K562 (cell line): ENCODE results near the gene TAS1R3. TPM values are rescaled to one million over a fixed set of nuclear protein-coding genes. Genes with fewer than 3 reads are reported as not detected.

Experiments
- ATAC-seq: fragments of 200-7000 bp; cut with Tn5 transposase; 3 replicates; pipeline ENCODE4 v1.9.1; 2020; ENCODE audit warnings: moderate library complexity
- BruUV-seq: library from RNA; stranded (reverse); fragments of 400-500 nt; replicated peaks from 2 replicates; lab custom pipeline; 2021; lab: Mats Ljungman, UMichigan
- CTCF ChIA-PET: fragments of 300-600 bp; formaldehyde crosslinking; extraction: SDS; loops from one replicate; lab custom pipeline; 2021; ENCODE audit warnings: low intra/inter-chr PET ratio; lab: Yijun Ruan, JAX
- POLR2A ChIA-PET: fragments of 300-600, 350-650 bp; sonication (Branson Sonifier 250); formaldehyde crosslinking; extraction: SDS; loops from one replicate; lab custom pipeline; 2021; ENCODE audit warnings: antibody characterized with exemption, inconsistent platforms; lab: Yijun Ruan, JAX
- DNase-seq, 4 experiments: peaks; one replicate each; pipeline versions ENCODE4 v3.0.0 to v3.0.0-alpha.2; 2011 to 2018; ENCODE audit warnings: low spot score in 3 of 4, mixed read lengths in 3 of 4; ENCODE audit errors: extremely low read depth in 1 of 4
- FAIRE-seq: peaks from 2 replicates; lab custom pipeline; 2011; peaks lifted over from hg19 to GRCh38; lab: Jason Lieb, UNC
- H2AFZ ChIP-seq: 2 replicates; pipeline ENCODE4 v1.6.0; 2011; ENCODE audit warnings: low read depth, low read length, control low read depth, inconsistent platforms
- H3K27ac ChIP-seq: fragments of 200-600 bp; 3 replicates; pipeline ENCODE4 v1.8.0; 2011; ENCODE audit warnings: low read depth, mild to moderate bottlenecking, control low read depth, inconsistent platforms, low read length, moderate library complexity, mixed read lengths; ENCODE audit errors: extremely low read depth
- H3K27me3 ChIP-seq, 2 experiments: fragments of 300-600 bp in 1 of 2; 2 replicates in 1 of 2; 3 replicates in 1 of 2; pipeline versions ENCODE4 v1.6.0 to v1.8.0; 2011; ENCODE audit warnings: inconsistent platforms in 2 of 2, low read length in 2 of 2, mild to moderate bottlenecking in 1 of 2, mixed read lengths in 1 of 2, moderate library complexity in 1 of 2; ENCODE audit not compliant: control insufficient read depth in 2 of 2, insufficient read depth in 2 of 2
- H3K36me3 ChIP-seq: fragments of 300-600 bp; 3 replicates; pipeline ENCODE4 v1.8.0; 2011; ENCODE audit warnings: mild to moderate bottlenecking, low read length, inconsistent platforms; ENCODE audit not compliant: control insufficient read depth, insufficient read depth
- H3K4me1 ChIP-seq, 2 experiments: fragments of 200-600 bp in 1 of 2; replicated peaks in 1 of 2; 2 replicates in 1 of 2; 3 replicates in 1 of 2; pipeline versions ENCODE4 v1.5.1 to v1.8.0; 2011; ENCODE audit warnings: inconsistent platforms in 2 of 2, low read length in 2 of 2, mild to moderate bottlenecking in 1 of 2, mixed read lengths in 1 of 2, moderate library complexity in 1 of 2; ENCODE audit not compliant: control insufficient read depth in 2 of 2, insufficient read depth in 2 of 2
- H3K4me2 ChIP-seq: 2 replicates; pipeline ENCODE4 v1.6.1; 2011; ENCODE audit warnings: low read length, control low read depth, inconsistent platforms, mixed read lengths; ENCODE audit not compliant: insufficient read depth
- H3K4me3 ChIP-seq: fragments of 200-600 bp; sonication (generic), shearing (Covaris generic); 2 replicates; pipeline ENCODE4 v1.5.1; 2016; ENCODE audit warnings: control low read depth, inconsistent platforms
- H3K79me2 ChIP-seq: fragments of 200-600 bp; 3 replicates; pipeline ENCODE4 v1.8.0; 2011; ENCODE audit warnings: low read length, inconsistent platforms; ENCODE audit not compliant: control insufficient read depth, insufficient read depth
- H3K9ac ChIP-seq, 2 experiments: 2 replicates each; pipeline versions ENCODE4 v1.6.0 to v1.6.1; 2011; ENCODE audit warnings: low read depth in 2 of 2, low read length in 2 of 2, control low read depth in 1 of 2, inconsistent platforms in 1 of 2, mild to moderate bottlenecking in 1 of 2, mixed read lengths in 1 of 2; ENCODE audit not compliant: insufficient read depth in 1 of 2
- H3K9me1 ChIP-seq: one replicate; pipeline ENCODE4 v1.6.0; 2011; ENCODE audit warnings: inconsistent platforms, mild to moderate bottlenecking, low read length, moderate library complexity; ENCODE audit not compliant: control insufficient read depth, insufficient read depth
- H3K9me3 ChIP-seq: replicated peaks from 2 replicates; pipeline ENCODE4 v1.5.1; 2011; ENCODE audit warnings: low read depth, low read length, inconsistent platforms; ENCODE audit not compliant: control insufficient read depth, insufficient read depth
- H4K20me1 ChIP-seq: replicated peaks from 2 replicates; pipeline ENCODE4 v1.6.1; 2011; ENCODE audit warnings: low read length, inconsistent platforms, mixed read lengths; ENCODE audit not compliant: control insufficient read depth, insufficient read depth
- FOS ChIP-seq: IDR thresholded peaks from 3 replicates; pipeline ENCODE4 v1.6.1; 2011; ENCODE audit not compliant: insufficient read length; ENCODE audit errors: extremely low read depth
- FOXJ3 ChIP-seq: sonication (generic); formaldehyde crosslinking; IDR thresholded peaks from 2 replicates; pipeline ENCODE4 v1.4.0; 2020; ENCODE audit warnings: mild to moderate bottlenecking, missing genetic modification reagents
- GTF2B ChIP-seq: IDR thresholded peaks from 2 replicates; pipeline ENCODE4 v1.6.1; 2011; ENCODE audit not compliant: insufficient read length; ENCODE audit errors: extremely low read depth
- POLR2G ChIP-seq: fragments of 200-400 bp; formaldehyde crosslinking; IDR thresholded peaks from 2 replicates; pipeline ENCODE4 v1.6.1; 2017; ENCODE audit warnings: low read depth, mild to moderate bottlenecking, antibody characterized with exemption, low read length, moderate library complexity
- WGBS: fragments of 100-300 bp; shearing (Covaris generic); methylation state at CpG from one replicate; pipeline ENCODE4 v1.1.6; 2016; ENCODE audit warnings: low coverage, mixed read lengths; ENCODE audit not compliant: insufficient coverage; ENCODE audit errors: missing lambda C conversion rate; 5-methylcytosine and 5-hydroxymethylcytosine counted together
- in situ Hi-C: fragments of 300-500 bp; cut with MboI; formaldehyde crosslinking; loops from 4 replicates; pipeline ENCODE4 v1.15.0; 2018; ENCODE audit warnings: inconsistent platforms, mixed read lengths
- intact Hi-C: fragments of 100-400 bp; cut with micrococcal nuclease; formaldehyde crosslinking; loops from 2 replicates; pipeline ENCODE4 v1.14.2; 2022
- polyA plus RNA-seq, 8 experiments: library from polyadenylated mRNA; depleted of rRNA in 4 of 8; stranded (reverse) in 5 of 8; unstranded in 3 of 8; fragments of >200 nt; fragmentation: Nextera tagmentation in 2 of 8; fragmentation: Illumina TruSeq in 1 of 8; extraction: Ambion mirVana in 2 of 8; extraction: Trizol in 1 of 8; gene quantifications; 2 replicates each; pipeline versions ENCODE4 v1.2.1 to v1.2.3, GENCODE V29; 2011 to 2014; ENCODE audit warnings: inconsistent platforms in 1 of 8, missing spikeins in 1 of 8
- total RNA-seq, 7 experiments: library from RNA; depleted of rRNA in 6 of 7; stranded (reverse); fragments of >200 nt in 6 of 7; fragmentation: Illumina TruSeq in 2 of 7; extraction: Trizol in 2 of 7; gene quantifications; 2 replicates each; pipeline versions ENCODE4 v1.2.1 to v1.2.3, GENCODE V29; 2011 to 2021; ENCODE audit warnings: low replicate concordance in 1 of 7
- TF ChIP-seq, protein P1 (sequence below): IDR thresholded peaks from 2 replicates; pipeline ENCODE4 v1.6.1; 2014; ENCODE audit warnings: antibody characterized with exemption

The TAS1R3 gene
- total and polyA plus RNA-seq, 9 of the 15 experiments (the other 6 are each of a cell fraction or from before 2014, with no cell fraction given), result 0.07 to 0.13 TPM; not detected in 7

DNA sequence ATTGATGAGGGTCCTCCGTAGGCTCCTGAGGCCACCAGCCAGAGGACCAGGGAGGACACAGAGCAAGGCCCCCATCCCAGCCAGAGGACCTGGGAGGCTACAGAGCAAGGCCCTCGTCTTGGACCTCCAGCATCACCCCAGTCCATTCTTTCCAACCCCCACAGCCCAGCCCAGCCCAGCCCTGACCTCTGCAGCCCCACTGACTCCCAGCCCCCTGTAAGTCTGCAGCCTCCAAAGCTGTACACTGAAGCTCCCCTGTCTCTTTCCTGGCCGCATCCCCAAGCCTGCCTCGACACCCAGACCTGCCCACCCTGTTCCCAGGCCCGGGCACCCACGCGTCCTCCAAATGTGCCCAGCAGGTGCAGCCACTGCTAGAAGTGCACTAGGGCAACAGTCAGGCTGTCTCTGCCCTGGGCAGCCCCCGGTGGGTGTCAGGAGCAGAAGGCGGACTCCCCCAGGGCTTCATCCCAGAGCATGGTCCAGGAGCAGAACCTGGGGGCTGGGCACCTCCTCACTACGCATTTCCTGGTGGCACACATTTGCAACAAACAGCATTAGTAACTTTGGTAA, 16.0 kb downstream of the TAS1R3 start:
- peak overlapping the region; percentile 98 for H3K4me3 ChIP-seq
- peaks cover 30% of the 10 kb centered on the region; the same call in 1 of the 3 replicates for H3K36me3 ChIP-seq
- H2AFZ ChIP-seq, result no peak overlapping the region
- TF ChIP-seq, protein P1, sequence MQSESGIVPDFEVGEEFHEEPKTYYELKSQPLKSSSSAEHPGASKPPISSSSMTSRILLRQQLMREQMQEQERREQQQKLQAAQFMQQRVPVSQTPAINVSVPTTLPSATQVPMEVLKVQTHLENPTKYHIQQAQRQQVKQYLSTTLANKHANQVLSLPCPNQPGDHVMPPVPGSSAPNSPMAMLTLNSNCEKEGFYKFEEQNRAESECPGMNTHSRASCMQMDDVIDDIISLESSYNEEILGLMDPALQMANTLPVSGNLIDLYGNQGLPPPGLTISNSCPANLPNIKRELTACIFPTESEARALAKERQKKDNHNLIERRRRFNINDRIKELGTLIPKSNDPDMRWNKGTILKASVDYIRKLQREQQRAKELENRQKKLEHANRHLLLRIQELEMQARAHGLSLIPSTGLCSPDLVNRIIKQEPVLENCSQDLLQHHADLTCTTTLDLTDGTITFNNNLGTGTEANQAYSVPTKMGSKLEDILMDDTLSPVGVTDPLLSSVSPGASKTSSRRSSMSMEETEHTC, result no peak
- TF ChIP-seq FOS (no peak), FOXJ3 (CRISPR knock-in tag) (no peak), GTF2B (no peak), POLR2G (peak; percentile 2; the same call in 1 of the 2 replicates)
- TF ChIP-seq, all 486 proteins: peak for 1
- Histone ChIP-seq H3K79me2 (peaks cover 65% of the 10 kb centered on the region), H3K9ac (peak overlapping the region; percentile 82 to 98), H3K4me2 (peak overlapping the region; percentile 91), H3K9me3 (no peaks in the 10 kb centered on the region), H4K20me1 (peaks cover 39% of the 10 kb centered on the region), H3K27me3 (no peaks in the 10 kb centered on the region), H3K4me1 (peaks cover 14 to 82% of the 10 kb centered on the region in 2 experiments; a peak in 3 of 5 replicates), H3K9me1 (peaks cover 8% of the 10 kb centered on the region), H3K27ac (peak overlapping the region; percentile 95; the same call in 1 of the 3 replicates)
- intact Hi-C loops (no loop called here), in situ Hi-C loops (no loop called here)
- ChIA-PET POLR2A (interaction anchor here (0.5 to 4.8 kb wide), 11 partner anchors 9 to 254 kb away, joined by 3 to 22 read pairs (median 6); partner anchors contain the start of genes AURKAIP1 and MRPL20), CTCF (no interaction called here)
- FAIRE-seq, result no peak
- WGBS, result 77% methylated on average over 10 of the region's 10 CpGs
- ATAC-seq, result no peak
- no peak for DNase-seq
- no TSS peak for BruUV-seq
